SK-N-SH (cell line): Measurements from ENCODE around the gene AUTS2. TPM values are rescaled to one million over a fixed set of nuclear protein-coding genes. Genes with fewer than 3 reads are reported as not detected.

Experiments used
- CTCF ChIA-PET: fragments of 300-600, 350-600 bp; formaldehyde crosslinking; extraction: SDS; loops from one replicate; lab custom pipeline; 2021; lab: Yijun Ruan, JAX
- POLR2A ChIA-PET: fragments of 350-600 bp; sonication (Branson Sonifier 250); formaldehyde crosslinking; extraction: SDS; loops from one replicate; lab custom pipeline; 2020; ENCODE audit warnings: antibody characterized with exemption, inconsistent platforms; lab: Yijun Ruan, JAX
- DNase-seq: peaks from one replicate; pipeline ENCODE4 v3.0.0; 2012
- H2AFZ ChIP-seq: fragments of 200-600 bp; sonication (generic); 2 replicates; pipeline ENCODE4 v1.8.1; 2016; ENCODE audit warnings: antibody characterized with exemption, mild to moderate bottlenecking, low read depth
- H3F3A ChIP-seq: fragments of 200-600 bp; sonication (generic); replicated peaks from 2 replicates; pipeline ENCODE3; 2016; ENCODE audit warnings: antibody characterized with exemption, mild to moderate bottlenecking; ENCODE audit not compliant: insufficient read depth
- H3K27ac ChIP-seq, 2 experiments: fragments of 200-500 bp in 1 of 2; fragments of 200-600 bp in 1 of 2; sonication (Bioruptor generic) in 1 of 2; sonication (generic), shearing (Covaris generic) in 1 of 2; 2 replicates each; pipeline versions ENCODE4 v1.5.1 to v1.6.1; 2014 to 2016; ENCODE audit warnings: low read depth in 2 of 2, inconsistent platforms in 1 of 2, low read length in 1 of 2, mild to moderate bottlenecking in 1 of 2, mixed read lengths in 1 of 2
- H3K27me3 ChIP-seq: fragments of 200-600 bp; sonication (generic), shearing (Covaris generic); 2 replicates; pipeline ENCODE4 v1.6.1; 2016; ENCODE audit warnings: mixed run types; ENCODE audit not compliant: insufficient read depth
- H3K36me3 ChIP-seq, 2 experiments: fragments of 200-500 bp in 1 of 2; fragments of 200-600 bp in 1 of 2; sonication (Bioruptor generic) in 1 of 2; sonication (generic) in 1 of 2; replicated peaks in 1 of 2; 2 replicates each; pipeline versions ENCODE3 to v1.5.1; 2014 to 2016; ENCODE audit warnings: low read length in 1 of 2, mild to moderate bottlenecking in 1 of 2; ENCODE audit not compliant: insufficient read depth in 2 of 2, control insufficient read depth in 1 of 2
- H3K4me1 ChIP-seq, 2 experiments: fragments of 200-500 bp in 1 of 2; fragments of 200-600 bp in 1 of 2; sonication (Bioruptor generic) in 1 of 2; sonication (generic), shearing (Covaris generic) in 1 of 2; 2 replicates each; pipeline versions ENCODE4 v1.5.1 to v1.6.1; 2014 to 2016; ENCODE audit warnings: low read depth in 1 of 2, low read length in 1 of 2, mixed run types in 1 of 2; ENCODE audit not compliant: insufficient read depth in 2 of 2, control insufficient read depth in 1 of 2
- H3K4me2 ChIP-seq: fragments of 200-600 bp; sonication (generic), shearing (Covaris generic); 2 replicates; pipeline ENCODE4 v1.6.1; 2017; ENCODE audit warnings: mixed run types
- H3K4me3 ChIP-seq, 2 experiments: fragments of 200-500 bp in 1 of 2; fragments of 200-600 bp in 1 of 2; sonication (Bioruptor generic) in 1 of 2; sonication (generic), shearing (Covaris generic) in 1 of 2; 2 replicates each; pipeline versions ENCODE4 v1.5.1 to v1.8.1; 2014 to 2016; ENCODE audit warnings: low read depth in 2 of 2, inconsistent platforms in 1 of 2, low read length in 1 of 2, mild to moderate bottlenecking in 1 of 2, mixed read lengths in 1 of 2, moderate library complexity in 1 of 2
- H3K79me2 ChIP-seq: fragments of 200-600 bp; sonication (generic); 2 replicates; pipeline ENCODE4 v1.8.1; 2017; ENCODE audit warnings: mild to moderate bottlenecking; ENCODE audit not compliant: insufficient read depth
- H3K9ac ChIP-seq: fragments of 200-600 bp; sonication (generic); 2 replicates; pipeline ENCODE4 v1.6.1; 2017; ENCODE audit warnings: mixed run types
- H3K9me2 ChIP-seq: fragments of 200-600 bp; sonication (generic); 2 replicates; pipeline ENCODE4 v1.6.1; 2017; ENCODE audit warnings: mixed run types
- H3K9me3 ChIP-seq: fragments of 200-600 bp; sonication (generic); 2 replicates; pipeline ENCODE4 v1.6.1; 2017; ENCODE audit warnings: mixed run types, mild to moderate bottlenecking, moderate library complexity
- H4K20me1 ChIP-seq: fragments of 200-600 bp; sonication (generic); 2 replicates; pipeline ENCODE4 v1.6.1; 2017; ENCODE audit warnings: mild to moderate bottlenecking, mixed run types; ENCODE audit not compliant: insufficient read depth
- CHD2 ChIP-seq: fragments of 150-350 bp; IDR thresholded peaks from 2 replicates; pipeline ENCODE4 v1.6.1; 2018; ENCODE audit warnings: low read length; ENCODE audit not compliant: partially characterized antibody
- EP300 ChIP-seq, 2 experiments: IDR thresholded peaks; 2 replicates each; pipeline versions ENCODE4 v1.4.0 to v1.6.1; 2012; ENCODE audit warnings: borderline replicate concordance in 1 of 2, low read depth in 1 of 2, low read length in 1 of 2
- EZH2phosphoT487 ChIP-seq: fragments of 200-600 bp; sonication (generic); IDR thresholded peaks from 2 replicates; pipeline ENCODE4 v1.6.1; 2017; ENCODE audit warnings: low read depth, mixed run types, mild to moderate bottlenecking, antibody characterized with exemption, moderate library complexity, borderline replicate concordance
- FOSL2 ChIP-seq: IDR thresholded peaks from 2 replicates; pipeline ENCODE4 v1.4.0; 2012; ENCODE audit warnings: low read depth, mild to moderate bottlenecking, moderate library complexity, borderline replicate concordance
- GATA2 ChIP-seq: sonication (generic); formaldehyde crosslinking; IDR thresholded peaks from 2 replicates; pipeline ENCODE4 v1.5.0; 2020; ENCODE audit warnings: mild to moderate bottlenecking, missing genetic modification reagents
- JUND ChIP-seq: IDR thresholded peaks from 2 replicates; pipeline ENCODE4 v1.4.0; 2012
- NFIC ChIP-seq: IDR thresholded peaks from 2 replicates; pipeline ENCODE4 v1.4.0; 2012; ENCODE audit warnings: borderline replicate concordance
- NRF1 ChIP-seq: IDR thresholded peaks from 2 replicates; pipeline ENCODE4 v1.6.1; 2012; ENCODE audit warnings: low read depth, mild to moderate bottlenecking, low read length
- RXRA ChIP-seq: IDR thresholded peaks from 2 replicates; pipeline ENCODE4 v1.4.0; 2012; ENCODE audit warnings: low read depth, mild to moderate bottlenecking, borderline replicate concordance
- SIN3A ChIP-seq: IDR thresholded peaks from 2 replicates; pipeline ENCODE4 v1.6.1; 2012; ENCODE audit warnings: low read depth, mild to moderate bottlenecking, low read length, moderate library complexity, borderline replicate concordance
- TCF12 ChIP-seq: IDR thresholded peaks from 2 replicates; pipeline ENCODE4 v1.4.0; 2012
- TEAD4 ChIP-seq: IDR thresholded peaks from 2 replicates; pipeline ENCODE4 v1.4.0; 2012; ENCODE audit warnings: mild to moderate bottlenecking, borderline replicate concordance; ENCODE audit not compliant: insufficient read depth
- YY1 ChIP-seq: IDR thresholded peaks from 2 replicates; pipeline ENCODE4 v1.4.0; 2012; ENCODE audit warnings: low read depth, mild to moderate bottlenecking
- WGBS: methylation state at CpG from one replicate; pipeline ENCODE4 v1.1.6; 2017; ENCODE audit warnings: low lambda C conversion rate; 5-methylcytosine and 5-hydroxymethylcytosine counted together
- polyA plus RNA-seq, 3 experiments: library from polyadenylated mRNA; depleted of rRNA; stranded (reverse); fragments of >200 nt; gene quantifications; 2 replicates each; pipeline ENCODE4 v1.2.3, GENCODE V29; 2012
- TF ChIP-seq, protein P1 (sequence below): IDR thresholded peaks from 2 replicates; pipeline ENCODE4 v1.6.1; 2012; ENCODE audit warnings: mild to moderate bottlenecking, low read depth, low read length, moderate library complexity
- TF ChIP-seq, protein P2 (sequence below): fragments of 200-600 bp; sonication (generic); IDR thresholded peaks from 2 replicates; pipeline ENCODE4 v1.6.1; 2017; ENCODE audit warnings: antibody characterized with exemption, mild to moderate bottlenecking, moderate library complexity
- TF ChIP-seq, protein P3 (sequence below): IDR thresholded peaks from 2 replicates; pipeline ENCODE4; 2012
- TF ChIP-seq, protein P4 (sequence below): IDR thresholded peaks from 2 replicates; pipeline ENCODE4 v1.4.0; 2012; ENCODE audit warnings: low read depth

AUTS2 gene
- polyA plus RNA-seq, 1 of the 3 experiments (the other 2 are of a cell fraction): 15.6 TPM

DNA sequence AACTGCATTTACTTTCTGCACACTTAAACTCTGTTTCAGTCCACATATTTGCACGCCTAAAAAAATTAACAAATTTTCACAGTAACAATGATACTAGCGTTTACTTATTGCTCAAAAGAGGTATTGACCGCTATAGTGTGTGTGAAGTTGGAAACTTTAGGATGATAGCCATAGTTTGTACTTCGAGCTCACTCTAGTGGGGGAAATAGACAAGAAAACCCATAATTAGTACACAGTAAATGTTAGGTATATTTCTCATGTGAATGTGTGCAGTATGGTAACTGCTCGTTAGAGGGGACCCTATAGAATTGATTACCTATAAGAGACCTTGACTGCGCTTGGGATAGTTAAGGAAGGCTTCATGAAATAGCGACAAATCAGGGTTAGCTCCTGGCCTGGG lies 238.4 kb downstream of the AUTS2 start (continued):
- TF ChIP-seq, protein P1, sequence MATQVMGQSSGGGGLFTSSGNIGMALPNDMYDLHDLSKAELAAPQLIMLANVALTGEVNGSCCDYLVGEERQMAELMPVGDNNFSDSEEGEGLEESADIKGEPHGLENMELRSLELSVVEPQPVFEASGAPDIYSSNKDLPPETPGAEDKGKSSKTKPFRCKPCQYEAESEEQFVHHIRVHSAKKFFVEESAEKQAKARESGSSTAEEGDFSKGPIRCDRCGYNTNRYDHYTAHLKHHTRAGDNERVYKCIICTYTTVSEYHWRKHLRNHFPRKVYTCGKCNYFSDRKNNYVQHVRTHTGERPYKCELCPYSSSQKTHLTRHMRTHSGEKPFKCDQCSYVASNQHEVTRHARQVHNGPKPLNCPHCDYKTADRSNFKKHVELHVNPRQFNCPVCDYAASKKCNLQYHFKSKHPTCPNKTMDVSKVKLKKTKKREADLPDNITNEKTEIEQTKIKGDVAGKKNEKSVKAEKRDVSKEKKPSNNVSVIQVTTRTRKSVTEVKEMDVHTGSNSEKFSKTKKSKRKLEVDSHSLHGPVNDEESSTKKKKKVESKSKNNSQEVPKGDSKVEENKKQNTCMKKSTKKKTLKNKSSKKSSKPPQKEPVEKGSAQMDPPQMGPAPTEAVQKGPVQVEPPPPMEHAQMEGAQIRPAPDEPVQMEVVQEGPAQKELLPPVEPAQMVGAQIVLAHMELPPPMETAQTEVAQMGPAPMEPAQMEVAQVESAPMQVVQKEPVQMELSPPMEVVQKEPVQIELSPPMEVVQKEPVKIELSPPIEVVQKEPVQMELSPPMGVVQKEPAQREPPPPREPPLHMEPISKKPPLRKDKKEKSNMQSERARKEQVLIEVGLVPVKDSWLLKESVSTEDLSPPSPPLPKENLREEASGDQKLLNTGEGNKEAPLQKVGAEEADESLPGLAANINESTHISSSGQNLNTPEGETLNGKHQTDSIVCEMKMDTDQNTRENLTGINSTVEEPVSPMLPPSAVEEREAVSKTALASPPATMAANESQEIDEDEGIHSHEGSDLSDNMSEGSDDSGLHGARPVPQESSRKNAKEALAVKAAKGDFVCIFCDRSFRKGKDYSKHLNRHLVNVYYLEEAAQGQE: no peak
- no peak for TF ChIP-seq TEAD4
- no peak for TF ChIP-seq NRF1
- TF ChIP-seq, all 33 proteins: peak for 0

DNA sequence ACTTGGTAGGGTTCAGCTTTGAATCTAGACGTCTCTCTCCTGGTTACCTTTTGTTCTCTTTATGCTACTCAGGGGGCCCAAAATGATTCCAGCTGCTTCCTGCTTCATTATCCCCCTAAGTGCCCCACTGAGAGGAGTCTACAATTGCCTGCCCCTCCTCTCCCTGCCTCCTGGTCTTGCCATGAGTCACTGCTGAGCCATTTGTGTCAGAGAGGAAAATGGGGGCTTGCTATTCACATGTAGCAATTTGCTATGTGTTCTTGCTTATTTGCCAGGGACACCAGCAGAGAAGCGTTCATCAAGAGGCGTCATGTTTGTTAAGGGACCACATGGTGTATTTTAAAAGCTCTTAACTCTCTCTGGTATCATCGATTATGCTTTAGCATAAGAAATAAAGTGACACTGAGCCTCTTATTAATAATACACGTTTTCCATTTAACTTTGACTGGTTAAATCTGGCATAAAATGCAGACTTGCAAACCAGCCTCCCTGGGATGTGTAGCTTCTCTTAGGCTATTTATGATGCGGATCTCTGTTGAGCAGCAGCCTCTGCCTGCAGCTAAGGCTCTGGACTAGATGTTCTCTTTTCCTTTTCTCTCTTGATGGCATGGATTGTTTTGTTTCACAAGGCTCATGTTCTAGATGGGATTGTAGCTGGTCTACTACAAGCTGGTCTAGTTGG lies 239.3 kb downstream of the AUTS2 start:
- H2AFZ ChIP-seq: peak overlapping the region; percentile 65; the same call in 1 of the 2 replicates
- no peaks in the 10 kb centered on the region for H3K27me3 ChIP-seq
- no peaks in the 10 kb centered on the region for H3F3A ChIP-seq
- H3K4me1 ChIP-seq: peaks cover 18 to 32% of the 10 kb centered on the region in 2 experiments
- no peak for DNase-seq
- no peaks in the 10 kb centered on the region for H4K20me1 ChIP-seq
- peak overlapping the region; percentile 39 for H3K4me2 ChIP-seq
- no peaks in the 10 kb centered on the region for H3K9me2 ChIP-seq
- H3K9ac ChIP-seq: no peak overlapping the region
- H3K9me3 ChIP-seq: no peaks in the 10 kb centered on the region
- H3K79me2 ChIP-seq: 0 out of 2 replicates have a peak, but pooled peaks cover 4% of the 10 kb centered on the region
- peak overlapping the region in 1 of 2 experiments; percentile 12; a peak in 3 of 4 replicates for H3K27ac ChIP-seq
- H3K36me3 ChIP-seq: no peaks in the 10 kb centered on the region
- CTCF ChIA-PET: interaction anchor here (0.6 to 2.5 kb wide), 6 partner anchors 10 to 324 kb away, joined by 3 to 5 read pairs (median 4); no protein-coding TSS in a partner anchor
- H3K4me3 ChIP-seq: no peak overlapping the region
- POLR2A ChIA-PET: no interaction called here
- 34% methylated on average over 6 of the region's 6 CpGs for WGBS
- TF ChIP-seq SIN3A (no peak), JUND (peak; percentile 86), NFIC (peak; percentile 30; the same call in 1 of the 2 replicates), RXRA (peak; percentile 34; the same call in 1 of the 2 replicates), FOSL2 (peak; percentile 90), EZH2phosphoT487 (no peak), TCF12 (peak; percentile 67), CHD2 (no peak), YY1 (no peak; the same call in 1 of the 2 replicates), TEAD4 (peak; percentile 30; the same call in 1 of the 2 replicates), GATA2 (CRISPR knock-in tag) (no peak), EP300 (IDR thresholded peaks at IDR 0.05; ENCODE audit: borderline replicate concordance in 1 of 2, low read depth in 1 of 2, low read length in 1 of 2) (peak in 1 of 2 experiments; percentile 27; a peak in 1 of 4 replicates)
- TF ChIP-seq, protein P2, sequence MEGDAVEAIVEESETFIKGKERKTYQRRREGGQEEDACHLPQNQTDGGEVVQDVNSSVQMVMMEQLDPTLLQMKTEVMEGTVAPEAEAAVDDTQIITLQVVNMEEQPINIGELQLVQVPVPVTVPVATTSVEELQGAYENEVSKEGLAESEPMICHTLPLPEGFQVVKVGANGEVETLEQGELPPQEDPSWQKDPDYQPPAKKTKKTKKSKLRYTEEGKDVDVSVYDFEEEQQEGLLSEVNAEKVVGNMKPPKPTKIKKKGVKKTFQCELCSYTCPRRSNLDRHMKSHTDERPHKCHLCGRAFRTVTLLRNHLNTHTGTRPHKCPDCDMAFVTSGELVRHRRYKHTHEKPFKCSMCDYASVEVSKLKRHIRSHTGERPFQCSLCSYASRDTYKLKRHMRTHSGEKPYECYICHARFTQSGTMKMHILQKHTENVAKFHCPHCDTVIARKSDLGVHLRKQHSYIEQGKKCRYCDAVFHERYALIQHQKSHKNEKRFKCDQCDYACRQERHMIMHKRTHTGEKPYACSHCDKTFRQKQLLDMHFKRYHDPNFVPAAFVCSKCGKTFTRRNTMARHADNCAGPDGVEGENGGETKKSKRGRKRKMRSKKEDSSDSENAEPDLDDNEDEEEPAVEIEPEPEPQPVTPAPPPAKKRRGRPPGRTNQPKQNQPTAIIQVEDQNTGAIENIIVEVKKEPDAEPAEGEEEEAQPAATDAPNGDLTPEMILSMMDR: no peak
- TF ChIP-seq, protein P1: no peak
- TF ChIP-seq, protein P3, sequence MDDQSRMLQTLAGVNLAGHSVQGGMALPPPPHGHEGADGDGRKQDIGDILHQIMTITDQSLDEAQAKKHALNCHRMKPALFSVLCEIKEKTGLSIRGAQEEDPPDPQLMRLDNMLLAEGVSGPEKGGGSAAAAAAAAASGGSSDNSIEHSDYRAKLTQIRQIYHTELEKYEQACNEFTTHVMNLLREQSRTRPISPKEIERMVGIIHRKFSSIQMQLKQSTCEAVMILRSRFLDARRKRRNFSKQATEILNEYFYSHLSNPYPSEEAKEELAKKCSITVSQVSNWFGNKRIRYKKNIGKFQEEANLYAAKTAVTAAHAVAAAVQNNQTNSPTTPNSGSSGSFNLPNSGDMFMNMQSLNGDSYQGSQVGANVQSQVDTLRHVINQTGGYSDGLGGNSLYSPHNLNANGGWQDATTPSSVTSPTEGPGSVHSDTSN: 0 out of 2 replicates have a peak, but pooled peaks have one; percentile 35
- TF ChIP-seq, protein P4, sequence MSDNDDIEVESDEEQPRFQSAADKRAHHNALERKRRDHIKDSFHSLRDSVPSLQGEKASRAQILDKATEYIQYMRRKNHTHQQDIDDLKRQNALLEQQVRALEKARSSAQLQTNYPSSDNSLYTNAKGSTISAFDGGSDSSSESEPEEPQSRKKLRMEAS: peak; percentile 70
